ENCODE measurements around the gene MRPL48. TPM values are rescaled to one million over a fixed set of nuclear protein-coding genes. Genes with fewer than 3 reads are reported as not detected.
"Not testable (repeated sequence)": the region's sequence is repeated elsewhere in the genome, so short reads cannot be mapped to it uniquely, and the experiment has no call there.

MRPL48 gene
- total and polyA plus RNA-seq, 8 donors = 28.9 to 56.8 (median 47.0) TPM

DNA sequence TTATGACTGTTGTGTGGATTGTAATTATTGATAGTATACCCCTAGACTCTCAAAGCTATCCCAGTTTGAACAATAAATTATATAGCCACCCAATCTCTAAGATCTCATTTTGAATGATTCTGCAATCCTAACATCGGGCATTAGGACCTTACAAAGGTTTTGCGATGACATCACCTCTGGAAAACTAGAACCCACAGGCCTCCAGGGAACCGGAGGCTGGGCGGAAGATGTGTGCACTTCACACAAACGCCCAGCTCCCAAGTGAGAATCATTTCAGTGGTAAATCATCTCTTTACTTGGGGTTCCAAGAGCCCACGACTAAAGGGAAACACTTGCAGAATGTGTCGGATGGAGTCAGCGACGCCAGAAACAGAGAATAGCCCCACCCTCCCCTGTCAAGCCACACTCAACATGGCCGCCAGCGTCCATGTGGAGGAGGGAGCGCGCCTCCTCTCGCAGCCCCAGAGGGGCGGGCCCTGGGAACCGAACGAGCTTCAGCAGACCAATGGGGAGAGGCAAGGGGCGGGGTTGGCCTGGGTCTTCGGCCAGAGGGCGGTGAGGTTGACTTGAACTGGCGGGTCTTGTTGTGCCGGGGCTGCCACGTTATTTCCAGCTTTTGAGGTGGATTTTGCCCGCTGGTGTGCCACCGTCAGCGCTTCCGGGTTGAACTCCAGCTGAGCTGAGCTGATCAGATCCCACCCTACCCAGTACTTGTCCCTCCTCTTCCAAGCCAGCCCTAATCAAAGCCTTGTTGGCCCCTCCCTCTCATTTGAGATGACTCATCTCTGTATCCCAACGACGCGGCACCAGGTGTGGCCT lies 8.4 kb upstream of the MRPL48 start:
- ATAC-seq = peak; percentile 100
- Histone ChIP-seq H3K4me3 (peak overlapping the region; percentile 37 to 50), H3K27me3 (no peaks in the 10 kb centered on the region), H3K9me3 (no peaks in the 10 kb centered on the region), H3K27ac (peak overlapping the region; percentile 91 to 96), H3K36me3 (no peaks in the 10 kb centered on the region), H3K4me1 (peaks cover 0 to 15% of the 10 kb centered on the region in 2 donors)
- intact Hi-C loops (cut with DNase I) = no loop called here
- no peak for TF ChIP-seq CTCF (IDR thresholded peaks at IDR 0.05)
- peak; percentile 96 to 99 (median 98) for DNase-seq

GRCh38 chr11:73781303-73781702 lies 6.4 kb upstream of the MRPL48 start:
- Histone ChIP-seq H3K4me3 (no peak overlapping the region), H3K9me3 (no peaks in the 10 kb centered on the region), H3K36me3 (no peaks in the 10 kb centered on the region), H3K27me3 (no peaks in the 10 kb centered on the region), H3K27ac (no peak overlapping the region), H3K4me1 (peaks cover 0 to 19% of the 10 kb centered on the region in 2 donors)
- intact Hi-C loops (cut with DNase I) = no loop called here
- DNase-seq (no peak), ATAC-seq (no peak)
- no peak for TF ChIP-seq CTCF (IDR thresholded peaks at IDR 0.05)

GRCh38 chr11:73783483-73784020 lies 4.1 kb upstream of the MRPL48 start:
- Histone ChIP-seq H3K27ac (no peak overlapping the region), H3K9me3 (no peaks in the 10 kb centered on the region), H3K4me1 (peaks cover 0 to 30% of the 10 kb centered on the region in 2 donors), H3K4me3 (no peak overlapping the region), H3K27me3 (no peaks in the 10 kb centered on the region), H3K36me3 (no peaks in the 10 kb centered on the region)
- TF ChIP-seq CTCF (IDR thresholded peaks at IDR 0.05) = no peak
- DNase-seq = no peak
- intact Hi-C loops (cut with DNase I) = no loop called here
- ATAC-seq = no peak

- no peaks in the 10 kb centered on the region for H3K36me3 ChIP-seq
- H3K27me3 ChIP-seq = no peaks in the 10 kb centered on the region
- intact Hi-C loops (cut with DNase I) = no loop called here
- DNase-seq = no peak
- peaks cover 0 to 31% of the 10 kb centered on the region in 2 donors for H3K4me1 ChIP-seq
- no peak for ATAC-seq
- H3K27ac ChIP-seq = no peak overlapping the region
- H3K9me3 ChIP-seq = no peaks in the 10 kb centered on the region
- H3K4me3 ChIP-seq = no peak overlapping the region
- no peak for TF ChIP-seq CTCF (IDR thresholded peaks at IDR 0.05)
Measured at GRCh38 chr11:73784080-73784634, 3.5 kb upstream of the MRPL48 start.

DNA sequence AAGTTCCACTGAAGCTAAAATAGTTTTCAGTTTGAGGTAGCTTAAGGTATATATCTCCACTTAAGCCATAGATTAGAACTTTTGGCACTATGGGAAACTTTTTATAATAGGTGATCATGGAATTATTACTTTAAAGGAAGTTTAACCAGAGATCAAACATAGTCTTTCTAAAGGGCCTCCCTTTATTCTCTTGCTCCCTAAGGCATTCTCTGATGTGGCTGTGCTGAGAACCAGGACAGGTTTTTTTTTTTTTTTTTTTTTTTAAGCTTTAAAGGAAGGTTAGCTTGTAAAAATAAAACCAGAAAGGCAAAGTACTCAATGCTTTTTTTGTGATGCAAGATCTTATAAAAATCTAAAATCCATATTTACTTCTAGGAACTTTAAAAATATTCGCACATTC lies 2.9 kb upstream of the MRPL48 start:
- ATAC-seq (no peak), DNase-seq (no peak)
- no peaks in the 10 kb centered on the region for H3K27me3 ChIP-seq
- no peaks in the 10 kb centered on the region for H3K9me3 ChIP-seq
- no peaks in the 10 kb centered on the region for H3K36me3 ChIP-seq
- intact Hi-C loops (cut with DNase I) = no loop called here
- no peak overlapping the region for H3K4me3 ChIP-seq
- TF ChIP-seq CTCF (IDR thresholded peaks at IDR 0.05) = no peak
- H3K27ac ChIP-seq = no peak overlapping the region
- peaks cover 0 to 31% of the 10 kb centered on the region in 2 donors for H3K4me1 ChIP-seq

GRCh38 chr11:73785467-73785866 lies 2.2 kb upstream of the MRPL48 start:
- H3K9me3 ChIP-seq; DNase-seq; H3K36me3 ChIP-seq; intact Hi-C loops (cut with DNase I); H3K4me3 ChIP-seq; H3K27me3 ChIP-seq; H3K27ac ChIP-seq; ATAC-seq: not testable (repeated sequence)
- peaks cover 0 to 26% of the 10 kb centered on the region in 2 donors for H3K4me1 ChIP-seq

Data from left lung (tissue), 10 donors.